PFSK-1 (cell line): ENCODE measurements around the gene OR4C11. TPM values are rescaled to one million over a fixed set of nuclear protein-coding genes. Genes with fewer than 3 reads are reported as not detected.

Experiments
- FOXP2 ChIP-seq: optimal IDR thresholded peaks from 2 replicates; pipeline ENCODE3; 2011; ENCODE audit warnings: borderline replicate concordance, control low read depth, inconsistent platforms; ENCODE audit not compliant: insufficient read depth; ENCODE audit errors: extremely low read length, extremely low read depth
- POLR2AphosphoS5 ChIP-seq: IDR thresholded peaks from 2 replicates; pipeline ENCODE4 v1.6.1; 2012; ENCODE audit warnings: low read depth, mild to moderate bottlenecking, control low read depth, low read length, moderate library complexity
- SIN3A ChIP-seq: IDR thresholded peaks from 2 replicates; pipeline ENCODE4 v1.6.1; 2012; ENCODE audit warnings: mild to moderate bottlenecking, low read length, moderate library complexity, borderline replicate concordance; ENCODE audit not compliant: insufficient read depth
- TAF1 ChIP-seq: IDR thresholded peaks from 2 replicates; pipeline ENCODE4 v1.6.1; 2012; ENCODE audit warnings: low read length, control low read depth, borderline replicate concordance; ENCODE audit not compliant: insufficient read depth
- polyA plus RNA-seq: library from polyadenylated mRNA; unstranded; fragments of >200 nt; gene quantifications from one replicate; pipeline ENCODE4 v1.2.1, GENCODE V29; 2012; ENCODE audit warnings: low read depth, missing spikeins; ENCODE audit not compliant: insufficient read length
- TF ChIP-seq, protein P1 (sequence below), 2 experiments: IDR thresholded peaks; 2 replicates each; pipeline versions ENCODE4 v1.6.1 to v1.8.0; 2011 to 2012; ENCODE audit warnings: low read depth in 2 of 2, low read length in 2 of 2, control low read depth in 1 of 2, inconsistent platforms in 1 of 2, mild to moderate bottlenecking in 1 of 2, moderate library complexity in 1 of 2; ENCODE audit not compliant: insufficient read depth in 1 of 2

Gene OR4C11, protein sequence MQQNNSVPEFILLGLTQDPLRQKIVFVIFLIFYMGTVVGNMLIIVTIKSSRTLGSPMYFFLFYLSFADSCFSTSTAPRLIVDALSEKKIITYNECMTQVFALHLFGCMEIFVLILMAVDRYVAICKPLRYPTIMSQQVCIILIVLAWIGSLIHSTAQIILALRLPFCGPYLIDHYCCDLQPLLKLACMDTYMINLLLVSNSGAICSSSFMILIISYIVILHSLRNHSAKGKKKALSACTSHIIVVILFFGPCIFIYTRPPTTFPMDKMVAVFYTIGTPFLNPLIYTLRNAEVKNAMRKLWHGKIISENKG
- not detected for polyA plus RNA-seq

DNA sequence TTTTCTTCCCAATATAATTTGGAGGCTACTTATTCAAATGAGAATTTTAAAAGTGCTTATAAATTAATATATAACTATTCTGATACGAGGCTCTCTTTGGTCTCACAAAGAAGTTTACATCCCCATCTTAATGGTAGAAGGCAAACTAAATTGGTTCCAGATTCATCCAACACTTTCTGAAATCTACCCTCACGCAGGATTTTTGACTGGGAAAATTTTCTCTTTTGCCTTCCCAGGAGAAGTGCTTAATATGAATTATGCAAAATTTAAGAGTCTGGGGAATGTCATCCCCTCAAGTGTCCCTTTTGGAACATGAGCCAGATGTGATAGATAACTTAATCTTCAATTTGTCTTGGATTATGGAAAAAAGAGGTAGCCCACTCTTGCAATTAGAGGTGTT lies at the start of gene OR4C11:
Gene OR4C11 (minus strand): TSS at position 101 of the 400 bp plus-strand sequence. CDS start 3,272 bp downstream, outside the sequence.
- TF ChIP-seq FOXP2 (no peak), POLR2AphosphoS5 (no peak), TAF1 (no peak), SIN3A (no peak)
- TF ChIP-seq, protein P1, sequence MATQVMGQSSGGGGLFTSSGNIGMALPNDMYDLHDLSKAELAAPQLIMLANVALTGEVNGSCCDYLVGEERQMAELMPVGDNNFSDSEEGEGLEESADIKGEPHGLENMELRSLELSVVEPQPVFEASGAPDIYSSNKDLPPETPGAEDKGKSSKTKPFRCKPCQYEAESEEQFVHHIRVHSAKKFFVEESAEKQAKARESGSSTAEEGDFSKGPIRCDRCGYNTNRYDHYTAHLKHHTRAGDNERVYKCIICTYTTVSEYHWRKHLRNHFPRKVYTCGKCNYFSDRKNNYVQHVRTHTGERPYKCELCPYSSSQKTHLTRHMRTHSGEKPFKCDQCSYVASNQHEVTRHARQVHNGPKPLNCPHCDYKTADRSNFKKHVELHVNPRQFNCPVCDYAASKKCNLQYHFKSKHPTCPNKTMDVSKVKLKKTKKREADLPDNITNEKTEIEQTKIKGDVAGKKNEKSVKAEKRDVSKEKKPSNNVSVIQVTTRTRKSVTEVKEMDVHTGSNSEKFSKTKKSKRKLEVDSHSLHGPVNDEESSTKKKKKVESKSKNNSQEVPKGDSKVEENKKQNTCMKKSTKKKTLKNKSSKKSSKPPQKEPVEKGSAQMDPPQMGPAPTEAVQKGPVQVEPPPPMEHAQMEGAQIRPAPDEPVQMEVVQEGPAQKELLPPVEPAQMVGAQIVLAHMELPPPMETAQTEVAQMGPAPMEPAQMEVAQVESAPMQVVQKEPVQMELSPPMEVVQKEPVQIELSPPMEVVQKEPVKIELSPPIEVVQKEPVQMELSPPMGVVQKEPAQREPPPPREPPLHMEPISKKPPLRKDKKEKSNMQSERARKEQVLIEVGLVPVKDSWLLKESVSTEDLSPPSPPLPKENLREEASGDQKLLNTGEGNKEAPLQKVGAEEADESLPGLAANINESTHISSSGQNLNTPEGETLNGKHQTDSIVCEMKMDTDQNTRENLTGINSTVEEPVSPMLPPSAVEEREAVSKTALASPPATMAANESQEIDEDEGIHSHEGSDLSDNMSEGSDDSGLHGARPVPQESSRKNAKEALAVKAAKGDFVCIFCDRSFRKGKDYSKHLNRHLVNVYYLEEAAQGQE (IDR thresholded peaks at IDR 0.05; ENCODE audit: insufficient read depth in 1 of 2, low read depth in 2 of 2, low read length in 2 of 2): no peak

DNA sequence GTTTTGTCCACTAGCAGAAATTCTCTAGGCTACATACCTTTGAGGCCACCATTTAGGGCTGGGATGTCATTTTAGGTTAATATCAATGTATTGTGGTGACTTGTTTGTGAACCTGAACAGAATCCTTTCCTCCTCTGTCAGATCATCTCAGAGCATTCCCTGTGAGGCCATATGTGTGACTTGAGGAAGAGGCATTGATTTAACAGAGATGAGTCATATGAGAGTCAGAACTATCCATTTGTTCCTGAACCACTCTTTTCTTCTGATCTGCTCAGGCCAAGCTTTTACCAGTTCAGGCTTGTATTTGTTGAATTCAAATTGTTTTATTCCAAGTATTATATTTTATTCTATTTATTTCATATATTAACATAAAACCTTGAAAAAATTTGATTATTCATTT lies 47.7 kb upstream of the OR4C11 start:
- TF ChIP-seq, protein P1 (IDR thresholded peaks at IDR 0.05; ENCODE audit: insufficient read depth in 1 of 2, low read depth in 2 of 2, low read length in 2 of 2): no peak
- TF ChIP-seq FOXP2 (no peak), TAF1 (no peak), POLR2AphosphoS5 (no peak), SIN3A (no peak)

DNA sequence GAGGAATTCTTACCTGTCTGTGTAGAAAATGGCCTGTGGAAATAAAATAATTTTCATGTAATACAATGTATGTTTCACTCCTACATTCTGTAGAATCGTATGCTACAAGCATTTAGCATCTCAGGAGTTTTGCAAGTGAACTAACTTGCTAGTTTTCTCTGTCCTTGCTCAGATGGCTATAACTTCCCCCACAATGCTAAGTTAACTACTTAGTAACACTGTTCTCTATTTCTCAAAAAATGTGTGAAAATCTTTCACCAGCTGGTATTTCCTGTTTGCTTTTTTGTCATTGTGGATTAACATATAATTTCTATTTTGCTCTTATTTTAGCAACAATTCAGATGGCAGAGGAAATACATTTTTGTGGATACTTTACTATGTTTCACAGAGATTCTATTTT lies 45.1 kb upstream of the OR4C11 start:
- TF ChIP-seq FOXP2 (no peak), TAF1 (no peak), SIN3A (no peak), POLR2AphosphoS5 (no peak)
- TF ChIP-seq, protein P1 (IDR thresholded peaks at IDR 0.05; ENCODE audit: insufficient read depth in 1 of 2, low read depth in 2 of 2, low read length in 2 of 2): no peak

DNA sequence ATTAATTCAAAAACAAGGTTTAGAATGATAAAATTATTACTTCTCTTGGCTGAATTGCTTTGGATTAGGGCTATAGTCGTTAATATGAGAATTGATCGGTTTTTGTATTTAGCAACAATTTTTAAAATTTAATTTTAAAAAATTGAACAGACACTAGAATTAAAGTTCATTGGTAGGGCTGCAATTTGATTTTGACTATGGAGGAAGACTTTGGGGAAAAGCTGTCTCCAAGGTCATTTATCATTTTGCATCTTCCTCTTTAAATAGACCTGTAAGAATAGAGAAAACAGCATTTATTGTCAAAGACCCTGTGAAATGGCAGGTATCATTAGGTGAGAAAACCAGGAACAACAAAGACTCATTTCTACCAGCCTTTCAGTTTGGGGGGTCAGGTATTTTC lies 40.6 kb upstream of the OR4C11 start, which contains the start of gene OR4S2:
Gene OR4S2 (plus strand): TSS at position 301 of the 400 bp plus-strand sequence. CDS start 2,577 bp downstream, outside the sequence.
- TF ChIP-seq TAF1: no peak
- TF ChIP-seq SIN3A: no peak
- TF ChIP-seq POLR2AphosphoS5: no peak
- no peak for TF ChIP-seq FOXP2
- TF ChIP-seq, protein P1 (IDR thresholded peaks at IDR 0.05; ENCODE audit: insufficient read depth in 1 of 2, low read depth in 2 of 2, low read length in 2 of 2): no peak

DNA sequence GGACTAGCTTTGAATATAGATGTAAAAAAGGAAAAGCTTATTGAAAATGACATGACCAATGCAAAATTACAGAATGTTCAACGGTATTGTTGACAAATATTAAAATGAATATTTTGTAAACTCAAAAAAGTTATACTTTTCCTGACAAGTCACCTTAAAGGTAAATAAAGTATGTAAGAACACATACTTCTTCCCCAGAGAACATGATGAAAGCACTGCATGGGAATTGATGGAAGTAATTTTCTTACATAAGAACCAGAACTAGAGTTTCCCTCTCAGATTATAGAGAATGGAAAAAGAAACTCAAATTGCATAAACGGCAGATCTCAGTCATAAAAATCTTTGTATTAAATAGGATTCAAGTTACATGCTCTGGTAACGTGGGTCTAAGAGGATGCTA lies 27.4 kb upstream of the OR4C11 start, which contains the start of gene OR4P4:
Gene OR4P4 (plus strand): TSS at position 301 of the 400 bp plus-strand sequence.
- TF ChIP-seq SIN3A: no peak
- no peak for TF ChIP-seq POLR2AphosphoS5
- TF ChIP-seq TAF1: no peak
- TF ChIP-seq FOXP2: no peak
- TF ChIP-seq, protein P1 (IDR thresholded peaks at IDR 0.05; ENCODE audit: insufficient read depth in 1 of 2, low read depth in 2 of 2, low read length in 2 of 2): no peak
